CMK (cell line): ENCODE measurements around the gene SLC22A3.
"Not testable (repeated sequence)": the region's sequence is repeated elsewhere in the genome, so short reads cannot be mapped to it uniquely, and the experiment has no call there.

Experiments used
- DNase-seq: peaks from one replicate; pipeline ENCODE4 v3.0.0-alpha.2; 2010; ENCODE audit warnings: low read depth

Gene SLC22A3

GRCh38 chr6:160374836-160375560 lies 26.8 kb downstream of the SLC22A3 start:
- DNase-seq: no peak

DNA sequence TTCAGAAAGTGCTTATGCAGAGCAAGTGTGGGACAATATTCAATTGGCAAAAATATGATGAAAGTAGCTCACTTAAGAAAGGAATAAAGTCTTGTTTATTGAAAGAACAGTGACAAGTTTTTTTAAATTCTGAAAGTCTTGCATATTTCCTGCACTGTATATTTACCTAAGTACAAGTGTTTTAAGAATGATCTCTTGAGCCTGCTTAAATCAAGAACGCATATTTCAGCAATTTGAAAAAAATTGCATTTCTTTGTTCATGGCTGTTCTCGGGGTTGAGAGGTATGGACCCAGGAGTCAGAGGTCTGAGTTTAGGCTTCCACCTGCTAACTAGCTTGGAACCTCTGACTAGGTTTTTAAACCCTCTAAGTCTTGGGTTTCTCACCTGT lies 27.4 kb downstream of the SLC22A3 start:
- DNase-seq: no peak

GRCh38 chr6:160376445-160376844 lies 28.3 kb downstream of the SLC22A3 start:
- DNase-seq: no peak

GRCh38 chr6:160378218-160378617 lies 30.0 kb downstream of the SLC22A3 start:
- no peak for DNase-seq

DNA sequence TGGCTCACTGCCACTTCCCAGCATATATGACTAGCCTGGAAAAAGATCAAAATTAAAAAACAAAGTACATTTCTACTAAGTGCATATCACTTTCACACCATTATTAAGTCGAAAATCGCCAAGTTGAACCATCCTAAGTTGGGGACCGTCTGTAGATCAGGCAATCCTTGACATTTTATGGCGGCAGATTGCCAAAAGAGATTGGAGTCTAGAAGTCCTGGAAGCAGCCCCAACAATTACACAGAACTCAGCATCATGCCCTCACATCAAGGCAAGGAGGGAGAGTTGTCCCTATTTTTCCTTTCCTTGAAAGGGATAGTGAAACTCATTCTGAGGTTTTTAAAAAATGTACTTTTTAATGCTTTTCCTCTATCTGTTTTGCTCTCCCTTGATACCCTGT lies 30.7 kb downstream of the SLC22A3 start:
- DNase-seq: no peak

DNA sequence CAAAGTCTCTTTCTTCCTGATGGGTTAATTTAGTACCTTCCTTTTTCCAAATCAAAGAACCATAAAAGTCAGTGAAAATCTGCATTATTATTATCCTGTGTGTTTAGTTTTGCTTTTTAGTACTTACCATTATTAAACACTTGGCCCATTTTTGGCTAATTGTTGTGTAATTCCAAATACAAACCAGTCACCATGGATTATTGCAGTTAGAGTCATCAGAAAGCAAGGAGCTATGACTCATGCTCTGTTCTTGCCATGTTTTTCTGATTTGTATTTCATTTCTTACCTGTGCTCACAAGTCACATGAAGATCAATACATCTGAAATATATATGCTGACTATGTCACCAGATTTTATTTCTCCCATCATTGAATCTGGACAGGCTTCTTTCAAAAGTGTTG lies 31.3 kb downstream of the SLC22A3 start:
- DNase-seq: no peak

GRCh38 chr6:160382946-160383345 lies 34.8 kb downstream of the SLC22A3 start:
- no peak for DNase-seq

GRCh38 chr6:160386869-160387530 lies 38.8 kb downstream of the SLC22A3 start:
- DNase-seq: no peak

- DNase-seq: no peak
Observed at GRCh38 chr6:160387916-160388643, 39.9 kb downstream of the SLC22A3 start.

DNA sequence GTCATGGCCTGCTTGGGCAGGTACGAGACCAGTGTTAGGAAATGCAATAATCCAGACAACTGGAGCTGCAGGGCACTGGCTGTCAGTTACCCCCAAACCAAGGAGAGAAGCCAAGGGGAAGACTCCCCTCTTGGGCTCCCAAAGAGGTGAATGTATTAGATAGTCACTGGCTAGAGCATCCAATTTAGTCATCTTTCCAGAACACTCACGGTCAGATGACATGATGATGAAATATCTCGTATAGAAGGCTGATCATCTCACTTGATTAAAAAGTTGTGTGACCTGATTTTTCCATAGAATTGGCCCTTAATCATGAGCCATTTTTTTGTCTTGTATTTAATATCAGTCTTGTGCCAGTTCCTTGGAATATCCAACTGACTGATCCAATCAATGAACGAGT lies 40.7 kb downstream of the SLC22A3 start:
- DNase-seq: no peak

DNA sequence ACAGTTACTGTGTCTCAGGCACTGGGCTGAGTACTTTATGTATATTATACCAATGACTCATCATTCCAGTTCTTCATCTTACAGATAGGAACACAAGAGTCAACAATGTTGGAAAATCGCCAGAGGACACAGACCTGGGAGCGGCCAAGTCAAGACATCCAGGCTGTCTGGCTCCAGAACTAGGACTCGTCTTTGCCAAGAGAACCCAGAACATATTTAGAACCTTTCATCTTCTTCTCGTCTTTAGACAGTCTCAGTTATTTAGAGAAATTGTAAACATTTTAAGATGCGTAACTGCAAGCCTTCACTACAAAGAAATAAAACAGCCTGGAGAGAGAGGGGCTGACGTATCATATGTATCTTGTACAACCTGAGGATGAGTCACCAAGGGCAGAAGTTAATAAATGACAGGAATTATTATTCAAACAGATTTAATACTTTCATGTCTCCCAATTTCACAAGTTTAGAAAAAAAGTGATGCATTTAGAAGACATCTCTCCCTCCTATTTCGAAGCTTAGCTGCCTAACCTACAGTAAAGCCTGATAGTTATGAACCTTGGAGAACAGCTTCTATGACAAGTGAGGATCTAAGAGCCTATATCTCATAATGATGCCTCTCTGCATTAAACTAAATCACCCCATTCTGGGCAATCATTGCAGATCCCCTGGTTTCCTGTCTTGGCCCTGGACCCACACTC lies 43.4 kb downstream of the SLC22A3 start:
- DNase-seq: no peak

- DNase-seq: not testable (repeated sequence)
Observed at GRCh38 chr6:160393442-160393841, 45.3 kb downstream of the SLC22A3 start.

- DNase-seq: no peak
Observed at GRCh38 chr6:160393891-160394653, 45.9 kb downstream of the SLC22A3 start.

GRCh38 chr6:160394654-160395035 lies 46.5 kb downstream of the SLC22A3 start:
- no peak for DNase-seq

- DNase-seq: no peak
Observed at GRCh38 chr6:160395187-160395586, 47.0 kb downstream of the SLC22A3 start.

GRCh38 chr6:160396292-160396691 lies 48.1 kb downstream of the SLC22A3 start:
- DNase-seq: no peak

GRCh38 chr6:160398674-160399271 lies 50.6 kb downstream of the SLC22A3 start:
- DNase-seq: no peak

DNA sequence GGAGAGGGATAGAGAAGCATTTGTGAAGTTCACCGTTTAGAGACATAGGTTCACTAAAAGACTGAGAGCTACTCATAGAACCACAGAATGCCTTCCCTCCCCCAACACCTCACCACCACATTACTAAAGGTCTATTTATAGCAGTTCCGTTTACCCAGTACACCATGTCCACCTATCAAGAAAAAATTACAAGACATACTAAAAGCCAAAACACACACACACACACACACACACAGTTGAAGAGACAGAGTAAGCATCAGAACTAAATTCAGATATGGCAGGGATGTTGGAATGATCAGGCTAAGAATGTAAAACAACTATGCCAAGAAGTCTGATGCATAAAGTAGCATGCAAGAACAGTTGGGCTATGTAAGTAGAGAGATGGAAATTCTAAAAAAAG lies 52.3 kb downstream of the SLC22A3 start:
- no peak for DNase-seq

DNA sequence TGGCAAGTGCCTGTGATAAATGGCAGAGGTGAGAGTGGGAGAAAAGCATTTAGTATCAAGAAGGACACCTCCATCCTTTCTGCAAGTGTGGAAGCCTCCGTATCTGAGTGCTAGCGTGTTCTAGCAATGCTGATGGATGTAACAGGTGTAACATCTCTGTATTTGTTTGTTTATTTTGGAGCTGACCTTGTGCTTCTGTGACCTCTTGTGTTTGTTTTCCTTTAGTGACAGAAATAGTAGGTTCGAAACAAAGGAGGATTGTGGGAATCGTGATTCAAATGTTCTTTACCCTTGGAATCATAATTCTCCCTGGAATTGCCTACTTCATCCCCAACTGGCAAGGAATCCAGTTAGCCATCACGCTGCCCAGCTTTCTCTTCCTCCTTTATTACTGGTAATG lies 60.4 kb downstream of the SLC22A3 start:
- no peak for DNase-seq

- no peak for DNase-seq
Observed at GRCh38 chr6:160412993-160413392, 64.8 kb downstream of the SLC22A3 start.

DNA sequence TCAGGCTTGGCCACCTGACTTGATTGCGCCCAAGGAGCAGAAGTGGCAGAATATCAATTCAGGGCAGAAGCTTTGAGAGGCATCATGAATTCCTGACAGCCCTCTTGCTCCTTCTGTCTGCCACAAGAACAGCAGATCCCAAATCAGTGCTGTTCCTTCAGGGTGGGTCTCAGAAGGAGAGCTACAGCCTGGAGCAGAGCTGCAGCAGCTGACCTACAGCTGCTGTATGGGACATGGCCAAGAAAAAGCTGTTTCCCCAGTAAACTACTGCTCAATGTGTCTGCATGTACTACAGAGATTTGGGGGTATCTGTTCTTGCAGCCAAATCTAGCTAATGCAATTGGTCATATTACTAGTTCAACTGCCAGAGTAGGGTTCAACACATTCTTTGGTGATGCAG lies 69.0 kb downstream of the SLC22A3 start:
- no peak for DNase-seq
